Testis (tissue), 2 donors: ENCODE measurements around the gene CDC37.

Experiments used
- CTCF ChIP-seq, 3 experiments: fragments of 450-650 bp in 2 of 3; fragments of 200-600 bp in 1 of 3; sonication (generic) in 1 of 3; IDR thresholded peaks; one replicate each; pipeline ENCODE4 v1.5.1; 2016 to 2019; ENCODE audit warnings: antibody characterized with exemption in 3 of 3, mild to moderate bottlenecking in 2 of 3, moderate library complexity in 1 of 3
- POLR2A ChIP-seq: fragments of 450-650 bp; IDR thresholded peaks from one replicate; pipeline ENCODE4 v1.6.1; 2017; ENCODE audit warnings: antibody characterized with exemption, mild to moderate bottlenecking, moderate library complexity

- TF ChIP-seq CTCF (IDR thresholded peaks at IDR 0.05) (no peak), POLR2A (no peak)
Observed at GRCh38 chr19:10378124-10378523, 25.2 kb downstream of the CDC37 start.
